Osteoblast (primary cell): ENCODE measurements around the gene EZH2. TPM values are rescaled to one million over a fixed set of nuclear protein-coding genes. Genes with fewer than 3 reads are reported as not detected.

Experiments
- DNase-seq: peaks from one replicate; pipeline ENCODE4 v3.0.0; 2011; ENCODE audit warnings: low spot score, mixed read lengths; ENCODE audit not compliant: insufficient read length; ENCODE audit errors: missing footprints
- H2AFZ ChIP-seq: 2 replicates; pipeline ENCODE4 v1.6.0; 2011; ENCODE audit warnings: mild to moderate bottlenecking, low read length
- H3K27ac ChIP-seq: 2 replicates; pipeline ENCODE4 v1.5.1; 2011; ENCODE audit warnings: mild to moderate bottlenecking, low read depth, low read length, moderate library complexity
- H3K27me3 ChIP-seq: 2 replicates; pipeline ENCODE4 v1.6.0; 2012; ENCODE audit warnings: mild to moderate bottlenecking, control low read depth, inconsistent platforms, low read length, moderate library complexity; ENCODE audit not compliant: insufficient read depth
- H3K36me3 ChIP-seq: 2 replicates; pipeline ENCODE4 v1.5.1; 2011; ENCODE audit warnings: mild to moderate bottlenecking, low read length, control low read depth, moderate library complexity; ENCODE audit not compliant: insufficient read depth
- H3K4me1 ChIP-seq: 2 replicates; pipeline ENCODE4 v1.5.1; 2011; ENCODE audit warnings: mild to moderate bottlenecking, low read length, control low read depth, moderate library complexity; ENCODE audit not compliant: insufficient read depth
- H3K4me2 ChIP-seq: 2 replicates; pipeline ENCODE4 v1.6.0; 2011; ENCODE audit warnings: mild to moderate bottlenecking, low read length; ENCODE audit not compliant: insufficient read depth
- H3K4me3 ChIP-seq: fragments of 200-600 bp; sonication (generic); 3 replicates; pipeline ENCODE4 v1.5.1; 2012; ENCODE audit warnings: mild to moderate bottlenecking, low read length, inconsistent platforms; ENCODE audit not compliant: insufficient read depth
- H3K79me2 ChIP-seq: 2 replicates; pipeline ENCODE4 v1.6.0; 2012; ENCODE audit warnings: mild to moderate bottlenecking, low read length, control low read depth, inconsistent platforms; ENCODE audit not compliant: insufficient read depth
- H3K9me3 ChIP-seq: 2 replicates; pipeline ENCODE4 v1.5.1; 2011; ENCODE audit warnings: low read depth, low read length, control low read depth
- H4K20me1 ChIP-seq: 2 replicates; pipeline ENCODE4 v1.6.0; 2012; ENCODE audit warnings: mild to moderate bottlenecking, low read length, control low read depth; ENCODE audit not compliant: insufficient read depth
- CTCF ChIP-seq: IDR thresholded peaks from 2 replicates; pipeline ENCODE4 v1.5.1; 2011; ENCODE audit warnings: mild to moderate bottlenecking, low read depth, low read length, moderate library complexity; ENCODE audit errors: extremely low read depth
- total RNA-seq: library from RNA; depleted of rRNA; stranded (reverse); fragments of >200 nt; gene quantifications from 2 replicates; pipeline ENCODE4 v1.2.3, GENCODE V29; 2012

The EZH2 gene
- total RNA-seq, 1 donor: 7.6 TPM

GRCh38 chr7:148877517-148877916 lies 6.6 kb downstream of the EZH2 start:
- Histone ChIP-seq H3K4me3 (no peak overlapping the region), H3K36me3 (no peaks in the 10 kb centered on the region), H3K9me3 (no peaks in the 10 kb centered on the region), H3K4me1 (peaks cover 12% of the 10 kb centered on the region), H3K79me2 (peaks cover 94% of the 10 kb centered on the region), H3K27ac (no peak overlapping the region), H2AFZ (peak overlapping the region; percentile 54), H3K27me3 (no peaks in the 10 kb centered on the region), H3K4me2 (no peak overlapping the region), H4K20me1 (no peaks in the 10 kb centered on the region)
- no peak for DNase-seq
- TF ChIP-seq CTCF: no peak

GRCh38 chr7:148872188-148872587 lies 11.9 kb downstream of the EZH2 start:
- Histone ChIP-seq H3K79me2 (peaks cover 94% of the 10 kb centered on the region), H3K4me2 (no peak overlapping the region), H3K36me3 (no peaks in the 10 kb centered on the region), H3K27ac (no peak overlapping the region), H3K27me3 (no peaks in the 10 kb centered on the region), H3K9me3 (no peaks in the 10 kb centered on the region), H2AFZ (no peak overlapping the region), H3K4me3 (no peak overlapping the region), H4K20me1 (no peaks in the 10 kb centered on the region), H3K4me1 (no peaks in the 10 kb centered on the region)
- no peak for DNase-seq
- no peak for TF ChIP-seq CTCF

GRCh38 chr7:148871551-148871950 lies 12.5 kb downstream of the EZH2 start:
- Histone ChIP-seq H4K20me1 (no peaks in the 10 kb centered on the region), H3K27ac (no peak overlapping the region), H3K4me3 (no peak overlapping the region), H3K36me3 (no peaks in the 10 kb centered on the region), H2AFZ (no peak overlapping the region), H3K79me2 (peaks cover 91% of the 10 kb centered on the region), H3K4me2 (no peak overlapping the region), H3K27me3 (no peaks in the 10 kb centered on the region), H3K4me1 (no peaks in the 10 kb centered on the region), H3K9me3 (no peaks in the 10 kb centered on the region)
- no peak for DNase-seq
- TF ChIP-seq CTCF: no peak

GRCh38 chr7:148871030-148871429 lies 13.1 kb downstream of the EZH2 start:
- Histone ChIP-seq H3K27me3 (no peaks in the 10 kb centered on the region), H3K4me2 (no peak overlapping the region), H4K20me1 (no peaks in the 10 kb centered on the region), H3K36me3 (no peaks in the 10 kb centered on the region), H3K9me3 (no peaks in the 10 kb centered on the region), H3K79me2 (peaks cover 88% of the 10 kb centered on the region), H3K4me3 (no peak overlapping the region), H2AFZ (no peak overlapping the region), H3K27ac (no peak overlapping the region), H3K4me1 (no peaks in the 10 kb centered on the region)
- TF ChIP-seq CTCF: no peak
- no peak for DNase-seq
